GM12878 (cell line): ENCODE measurements around the gene PCDH15. TPM values are rescaled to one million over a fixed set of nuclear protein-coding genes. Genes with fewer than 3 reads are reported as not detected.

ENCODE experiments used
- ATAC-seq: fragments of 200-7000 bp; cut with Tn5 transposase; 3 replicates; pipeline ENCODE4 v1.9.1; 2020; ENCODE audit warnings: mild to moderate bottlenecking, moderate library complexity
- BruUV-seq: library from RNA; stranded (reverse); fragments of 400-500 nt; replicated peaks from 2 replicates; lab custom pipeline; 2021; lab: Mats Ljungman, UMichigan
- CTCF ChIA-PET: fragments of 300-600 bp; sonication (Branson Sonifier 250); formaldehyde crosslinking; extraction: SDS; loops from one replicate; lab custom pipeline; 2021; ENCODE audit warnings: inconsistent platforms; lab: Yijun Ruan, JAX
- POLR2A ChIA-PET: fragments of 350-600 bp; formaldehyde crosslinking; extraction: SDS; loops from one replicate; lab custom pipeline; 2021; ENCODE audit warnings: inconsistent platforms; lab: Charles Lee
- RAD21 ChIA-PET: fragments of 300-600 bp; sonication (Branson Sonifier 250); formaldehyde crosslinking; loops from one replicate; lab custom pipeline; 2023; ENCODE audit warnings: antibody characterized with exemption; ENCODE audit not compliant: unreplicated experiment; lab: Charles Lee
- SMC1A ChIA-PET: fragments of 300-600 bp; sonication (Branson Sonifier 250); formaldehyde crosslinking; loops from one replicate; lab custom pipeline; 2023; ENCODE audit not compliant: unreplicated experiment, uncharacterized antibody; lab: Charles Lee
- DNase-seq: peaks from one replicate; pipeline ENCODE4 v3.0.0-alpha.2; 2011; ENCODE audit warnings: low read depth, low spot score
- FAIRE-seq: peaks from 3 replicates; lab custom pipeline; 2011; peaks lifted over from hg19 to GRCh38; lab: Jason Lieb, UNC
- H2AFZ ChIP-seq: 2 replicates; pipeline ENCODE4 v1.6.0; 2011; ENCODE audit warnings: low read depth, low read length, control low read depth; ENCODE audit not compliant: control insufficient read depth
- H3K27ac ChIP-seq: 2 replicates; pipeline ENCODE4 v1.5.1; 2011; ENCODE audit warnings: control low read depth; ENCODE audit not compliant: control insufficient read depth, insufficient read depth
- H3K27me3 ChIP-seq, 2 experiments: replicated peaks in 1 of 2; 2 replicates each; pipeline versions ENCODE4 v1.6.0 to v1.6.1; 2011; ENCODE audit warnings: low read length in 1 of 2; ENCODE audit not compliant: control insufficient read depth in 2 of 2, insufficient read depth in 2 of 2
- H3K36me3 ChIP-seq, 2 experiments: 2 replicates each; pipeline ENCODE4 v1.5.1; 2011; ENCODE audit warnings: low read length in 1 of 2; ENCODE audit not compliant: control insufficient read depth in 2 of 2, insufficient read depth in 2 of 2
- H3K4me1 ChIP-seq: 2 replicates; pipeline ENCODE4 v1.6.1; 2011; ENCODE audit warnings: mild to moderate bottlenecking, low read length, moderate library complexity, mixed read lengths; ENCODE audit not compliant: control insufficient read depth, insufficient read depth
- H3K4me2 ChIP-seq: 2 replicates; pipeline ENCODE4 v1.6.0; 2011; ENCODE audit warnings: control low read depth; ENCODE audit not compliant: control insufficient read depth, insufficient read depth
- H3K4me3 ChIP-seq: fragments of 200-600 bp; sonication (generic); 2 replicates; pipeline ENCODE4 v1.5.1; 2016
- H3K79me2 ChIP-seq: 2 replicates; pipeline ENCODE4 v1.6.0; 2011; ENCODE audit warnings: low read length; ENCODE audit not compliant: control insufficient read depth, insufficient read depth
- H3K9ac ChIP-seq: 2 replicates; pipeline ENCODE4 v1.8.0; 2011; ENCODE audit warnings: low read length, control low read depth, mixed read lengths; ENCODE audit not compliant: control insufficient read depth, insufficient read depth
- H3K9me3 ChIP-seq: replicated peaks from 3 replicates; pipeline ENCODE4 v1.5.1; 2011; ENCODE audit warnings: mild to moderate bottlenecking, low read length; ENCODE audit not compliant: control insufficient read depth, insufficient read depth
- H4K20me1 ChIP-seq: 2 replicates; pipeline ENCODE4 v1.6.0; 2011; ENCODE audit not compliant: control insufficient read depth, insufficient read depth
- CEBPB ChIP-seq, 2 experiments: fragments of 150-350 bp in 1 of 2; IDR thresholded peaks; 2 replicates each; pipeline ENCODE4 v1.6.1; 2012 to 2014; ENCODE audit warnings: low read depth in 2 of 2, low read length in 2 of 2, borderline replicate concordance in 1 of 2, inconsistent platforms in 1 of 2
- HDAC2 ChIP-seq: fragments of 200-600 bp; sonication (generic); IDR thresholded peaks from 2 replicates; pipeline ENCODE4 v1.6.1; 2017
- HDAC6 ChIP-seq: fragments of 200-600 bp; sonication (generic); IDR thresholded peaks from one replicate; pipeline ENCODE4 v1.8.0; 2017; ENCODE audit warnings: antibody characterized with exemption; ENCODE audit not compliant: unreplicated experiment
- IKZF1 ChIP-seq: fragments of 450-650 bp; conservative IDR thresholded peaks from 2 replicates; pipeline ENCODE4 v1.6.1; 2017; ENCODE audit warnings: antibody characterized with exemption, mild to moderate bottlenecking
- JUND ChIP-seq: IDR thresholded peaks from 2 replicates; pipeline ENCODE4 v1.6.1; 2012; ENCODE audit warnings: low read depth, mild to moderate bottlenecking, low read length, improper control_type of control experiment, moderate library complexity
- MTA3 ChIP-seq: IDR thresholded peaks from 2 replicates; pipeline ENCODE4 v1.6.1; 2012; ENCODE audit warnings: low read length, inconsistent platforms, borderline replicate concordance
- MYC ChIP-seq: IDR thresholded peaks from 2 replicates; pipeline ENCODE4 v1.6.1; 2011; ENCODE audit warnings: mild to moderate bottlenecking, low read length, moderate library complexity, inconsistent platforms; ENCODE audit not compliant: insufficient read depth, insufficient replicate concordance, insufficient read length, severe bottlenecking
- NKRF ChIP-seq: fragments of 450-650 bp; conservative IDR thresholded peaks from 2 replicates; pipeline ENCODE4 v1.6.1; 2017; ENCODE audit warnings: mild to moderate bottlenecking, moderate library complexity
- POLR2AphosphoS5 ChIP-seq: IDR thresholded peaks from 2 replicates; pipeline ENCODE4 v1.6.1; 2011; ENCODE audit warnings: mild to moderate bottlenecking, low read length, inconsistent platforms
- RAD51 ChIP-seq: fragments of 450-650 bp; IDR thresholded peaks from 2 replicates; pipeline ENCODE4 v1.6.1; 2016; ENCODE audit warnings: moderate library complexity, mild to moderate bottlenecking, inconsistent platforms
- RCOR1 ChIP-seq: conservative IDR thresholded peaks from 2 replicates; pipeline ENCODE4 v1.6.1; 2012; ENCODE audit warnings: low read depth, low read length, improper control_type of control experiment
- RFX5 ChIP-seq: IDR thresholded peaks from 2 replicates; pipeline ENCODE4 v1.6.1; 2011; ENCODE audit warnings: low read depth, low read length, improper control_type of control experiment
- SIX5 ChIP-seq: IDR thresholded peaks from 2 replicates; pipeline ENCODE4 v1.6.1; 2011; ENCODE audit warnings: mild to moderate bottlenecking, low read depth, low read length, moderate library complexity; ENCODE audit not compliant: severe bottlenecking
- SKIL ChIP-seq: fragments of 450-650 bp; IDR thresholded peaks from 2 replicates; pipeline ENCODE4 v1.6.1; 2017; ENCODE audit warnings: mild to moderate bottlenecking, low read depth, inconsistent platforms; ENCODE audit not compliant: poor library complexity, severe bottlenecking
- TCF3 ChIP-seq: IDR thresholded peaks from 2 replicates; pipeline ENCODE4 v1.6.1; 2012; ENCODE audit warnings: low read depth, mild to moderate bottlenecking, low read length, borderline replicate concordance; ENCODE audit not compliant: insufficient read depth
- WGBS: methylation state at CpG from one replicate; pipeline ENCODE4 v1.1.6; 2016; ENCODE audit warnings: low lambda C conversion rate; ENCODE audit not compliant: insufficient replicate concordance, insufficient coverage; ENCODE audit errors: missing lambda C conversion rate; 5-methylcytosine and 5-hydroxymethylcytosine counted together
- in situ Hi-C: fragments of 300-500 bp; cut with MboI; formaldehyde crosslinking; loops from 9 replicates; pipeline ENCODE4 v1.14.3; 2018; ENCODE audit warnings: mixed read lengths
- intact Hi-C: fragments of 100-400 bp; cut with micrococcal nuclease; formaldehyde crosslinking; loops from one replicate; pipeline ENCODE4 v1.14.2; 2022; ENCODE audit not compliant: unreplicated experiment
- polyA plus RNA-seq, 11 experiments: library from polyadenylated mRNA; depleted of rRNA in 4 of 11; unstranded in 6 of 11; stranded (reverse) in 5 of 11; fragments of >200 nt; fragmentation: Nextera tagmentation in 4 of 11; fragmentation: Illumina TruSeq in 1 of 11; extraction: Ambion mirVana in 4 of 11; extraction: Trizol in 1 of 11; gene quantifications; 1 replicate in 1 of 11; 2 replicates in 10 of 11; pipeline versions ENCODE4 v1.2.1 to v1.2.3, GENCODE V29; 2011 to 2016; ENCODE audit warnings: inconsistent platforms in 2 of 11, missing spikeins in 2 of 11, low read depth in 1 of 11
- total RNA-seq, 4 experiments: library from RNA; depleted of rRNA in 3 of 4; stranded (reverse); fragments of >200 nt in 3 of 4; fragmentation: Illumina TruSeq in 1 of 4; extraction: Trizol in 1 of 4; gene quantifications; 2 replicates each; pipeline versions ENCODE4 v1.2.1 to v1.2.3, GENCODE V29; 2013 to 2021

Gene PCDH15
- total and polyA plus RNA-seq, 10 of the 15 experiments (the other 5 are each of a cell fraction or from before 2014, with no cell fraction given), result 0.03 to 0.52 (median 0.07) TPM; not detected in 6

- FAIRE-seq (no peak), ATAC-seq (no peak), DNase-seq (no peak)
- in situ Hi-C loops, result no loop called here
- Histone ChIP-seq H3K36me3 (no peaks in the 10 kb centered on the region), H4K20me1 (no peaks in the 10 kb centered on the region), H2AFZ (no peak overlapping the region), H3K4me1 (no peaks in the 10 kb centered on the region), H3K79me2 (no peaks in the 10 kb centered on the region), H3K4me3 (no peak overlapping the region), H3K9me3 (no peaks in the 10 kb centered on the region), H3K27me3 (no peaks in the 10 kb centered on the region), H3K4me2 (no peak overlapping the region), H3K9ac (no peak overlapping the region), H3K27ac (no peak overlapping the region)
- no TSS peak for BruUV-seq
- POLR2A ChIA-PET, result no interaction called here
- SMC1A ChIA-PET, result no interaction called here
- intact Hi-C loops, result no loop called here
- 0% methylated on average over 1 of the region's 1 CpG for WGBS
- RAD21 ChIA-PET, result interaction anchor here (0.9 kb wide), 1 partner anchor 373 kb away, joined by 4 read pairs; no protein-coding TSS in a partner anchor
- CTCF ChIA-PET, result no interaction called here
- TF ChIP-seq MTA3 (no peak), POLR2AphosphoS5 (no peak), RCOR1 (no peak), CEBPB (IDR thresholded peaks at IDR 0.05; ENCODE audit: borderline replicate concordance in 1 of 2, low read depth in 2 of 2, low read length in 2 of 2) (no peak), SKIL (no peak), HDAC6 (no peak), IKZF1 (no peak), JUND (no peak), TCF3 (no peak), NKRF (no peak), MYC (no peak), RFX5 (no peak), SIX5 (no peak), RAD51 (no peak), HDAC2 (no peak)
These were observed 1.5 kb downstream of the PCDH15 start for GRCh38 chr10:54799506-54799905.
